Measurements from ENCODE around the gene IFITM1.
"Not testable (repeated sequence)": the region's sequence is repeated elsewhere in the genome, so short reads cannot be mapped to it uniquely, and the experiment has no call there.

Gene IFITM1

GRCh38 chr11:282630-283360 is 31.0 kb upstream of the IFITM1 start:
- DNase-seq (ENCODE audit: low read depth, low spot score) = no peak

- no peak for DNase-seq (ENCODE audit: low read depth, low spot score)
Observed at GRCh38 chr11:283405-284104, 30.3 kb upstream of the IFITM1 start.

GRCh38 chr11:284105-285020 is 29.5 kb upstream of the IFITM1 start:
- no peak for DNase-seq (ENCODE audit: low read depth, low spot score)

- no peak for DNase-seq (ENCODE audit: low read depth, low spot score)
Observed at GRCh38 chr11:285021-285893, 28.6 kb upstream of the IFITM1 start.

- no peak for DNase-seq (ENCODE audit: low read depth, low spot score)
Observed at GRCh38 chr11:285894-286220, 28.0 kb upstream of the IFITM1 start.

- DNase-seq (ENCODE audit: low read depth, low spot score) = not testable (repeated sequence)
Observed at GRCh38 chr11:286977-287820, 26.6 kb upstream of the IFITM1 start.

GRCh38 chr11:287821-288477 is 25.9 kb upstream of the IFITM1 start:
- DNase-seq (ENCODE audit: low read depth, low spot score) = no peak

GRCh38 chr11:288478-289397 is 25.1 kb upstream of the IFITM1 start, which contains the start of gene PGGHG:
PGGHG (plus strand) TSS chr11:289126; CDS start chr11:289817, 691 bp downstream.
- peak; percentile 73 for DNase-seq (ENCODE audit: low read depth, low spot score)

GRCh38 chr11:289398-289711 is 24.5 kb upstream of the IFITM1 start:
- DNase-seq (ENCODE audit: low read depth, low spot score) = no peak

GRCh38 chr11:289712-290620 is 23.9 kb upstream of the IFITM1 start:
- no peak for DNase-seq (ENCODE audit: low read depth, low spot score)

GRCh38 chr11:290621-291231 is 23.1 kb upstream of the IFITM1 start:
- DNase-seq (ENCODE audit: low read depth, low spot score) = no peak

- no peak for DNase-seq (ENCODE audit: low read depth, low spot score)
Observed at GRCh38 chr11:291281-292210, 22.3 kb upstream of the IFITM1 start.

GRCh38 chr11:292211-293121 is 21.4 kb upstream of the IFITM1 start:
- DNase-seq (ENCODE audit: low read depth, low spot score) = no peak

GRCh38 chr11:293271-293851 is 20.5 kb upstream of the IFITM1 start:
- no peak for DNase-seq (ENCODE audit: low read depth, low spot score)
